Mesendoderm (in vitro differentiated cells): ENCODE measurements around the gene OSBPL10.

Experiments used
- DNase-seq: peaks from one replicate; pipeline ENCODE4 v3.0.0; 2013
- H2AK5ac ChIP-seq: 2 replicates; pipeline ENCODE4 v1.6.1; 2013; ENCODE audit warnings: low read length, inconsistent platforms
- H2BK120ac ChIP-seq: 2 replicates; pipeline ENCODE4 v1.6.1; 2013; ENCODE audit warnings: low read depth, mild to moderate bottlenecking, low read length, moderate library complexity, mixed read lengths
- H2BK15ac ChIP-seq: replicated peaks from 2 replicates; pipeline ENCODE4 v1.6.1; 2013; ENCODE audit warnings: low read depth, mild to moderate bottlenecking, moderate library complexity
- H2BK5ac ChIP-seq: 2 replicates; pipeline ENCODE4 v1.6.1; 2013; ENCODE audit warnings: low read length, inconsistent platforms
- H3K18ac ChIP-seq: 2 replicates; pipeline ENCODE4 v1.6.1; 2013; ENCODE audit warnings: mild to moderate bottlenecking, low read length, mixed read lengths
- H3K23ac ChIP-seq: one replicate; pipeline ENCODE4 v1.6.1; 2013; ENCODE audit warnings: low read length
- H3K27ac ChIP-seq: 2 replicates; pipeline ENCODE4 v1.5.1; 2013; ENCODE audit warnings: low read depth, mild to moderate bottlenecking, inconsistent platforms, low read length, moderate library complexity
- H3K27me3 ChIP-seq: 2 replicates; pipeline ENCODE4 v1.6.1; 2013; ENCODE audit warnings: low read length, control low read depth, mild to moderate bottlenecking, inconsistent platforms; ENCODE audit not compliant: insufficient read depth, poor library complexity
- H3K36me3 ChIP-seq: 2 replicates; pipeline ENCODE4 v1.6.1; 2013; ENCODE audit warnings: low read length, inconsistent platforms; ENCODE audit not compliant: control insufficient read depth, insufficient read depth
- H3K4ac ChIP-seq: one replicate; pipeline ENCODE4 v1.6.1; 2013; ENCODE audit warnings: low read depth, mild to moderate bottlenecking, low read length, moderate library complexity
- H3K4me1 ChIP-seq: 2 replicates; pipeline ENCODE4 v1.6.1; 2013; ENCODE audit warnings: low read depth, low read length, inconsistent platforms; ENCODE audit not compliant: control insufficient read depth
- H3K4me2 ChIP-seq: 2 replicates; pipeline ENCODE4 v1.6.1; 2013; ENCODE audit warnings: low read length
- H3K4me3 ChIP-seq: 2 replicates; pipeline ENCODE4 v1.5.1; 2013; ENCODE audit warnings: mild to moderate bottlenecking, low read length
- H3K56ac ChIP-seq: one replicate; pipeline ENCODE4 v1.6.1; 2013; ENCODE audit warnings: low read length
- H3K79me1 ChIP-seq: 2 replicates; pipeline ENCODE4 v1.6.1; 2013; ENCODE audit warnings: low read length, inconsistent platforms
- H3K79me2 ChIP-seq: 2 replicates; pipeline ENCODE4 v1.6.1; 2013; ENCODE audit warnings: mild to moderate bottlenecking, low read length; ENCODE audit not compliant: control insufficient read depth, insufficient read depth
- H3K9ac ChIP-seq: 2 replicates; pipeline ENCODE4 v1.6.1; 2013; ENCODE audit warnings: low read length, inconsistent platforms
- H4K5ac ChIP-seq: one replicate; pipeline ENCODE4 v1.6.1; 2013; ENCODE audit warnings: low read length
- H4K8ac ChIP-seq: one replicate; pipeline ENCODE4 v1.6.1; 2013; ENCODE audit warnings: low read depth, mild to moderate bottlenecking, control low read depth, low read length, moderate library complexity
- WGBS: extraction: QIAGEN DNeasy Blood & Tissue Kit; methylation state at CpG from one replicate; pipeline ENCODE4 v1.1.7; 2013; ENCODE audit warnings: low lambda C conversion rate, missing lambda C conversion rate; ENCODE audit not compliant: insufficient coverage; ENCODE audit errors: extremely low coverage; 5-methylcytosine and 5-hydroxymethylcytosine counted together

Gene OSBPL10

GRCh38 chr3:31832551-31832950 lies 148.5 kb downstream of the OSBPL10 start:
- H3K23ac ChIP-seq, result no peak overlapping the region
- no peak overlapping the region for H3K9ac ChIP-seq
- no peak overlapping the region for H4K8ac ChIP-seq
- peaks cover 5% of the 10 kb centered on the region for H3K4me1 ChIP-seq
- no CpG with 5 or more reads among the region's 5 CpGs for WGBS
- H2AK5ac ChIP-seq, result no peak overlapping the region
- H3K79me2 ChIP-seq, result no peaks in the 10 kb centered on the region
- no peak overlapping the region for H3K4me3 ChIP-seq
- H3K4me2 ChIP-seq, result no peak overlapping the region
- no peak overlapping the region for H4K5ac ChIP-seq
- H3K27me3 ChIP-seq, result no peaks in the 10 kb centered on the region
- H2BK120ac ChIP-seq, result no peak overlapping the region
- no peak overlapping the region for H3K27ac ChIP-seq
- no peak overlapping the region for H2BK15ac ChIP-seq
- no peak overlapping the region for H3K56ac ChIP-seq
- no peak overlapping the region for H3K18ac ChIP-seq
- H3K79me1 ChIP-seq, result no peaks in the 10 kb centered on the region
- DNase-seq, result peak; percentile 89
- H3K4ac ChIP-seq, result no peak overlapping the region
- no peaks in the 10 kb centered on the region for H3K36me3 ChIP-seq
- no peak overlapping the region for H2BK5ac ChIP-seq

DNA sequence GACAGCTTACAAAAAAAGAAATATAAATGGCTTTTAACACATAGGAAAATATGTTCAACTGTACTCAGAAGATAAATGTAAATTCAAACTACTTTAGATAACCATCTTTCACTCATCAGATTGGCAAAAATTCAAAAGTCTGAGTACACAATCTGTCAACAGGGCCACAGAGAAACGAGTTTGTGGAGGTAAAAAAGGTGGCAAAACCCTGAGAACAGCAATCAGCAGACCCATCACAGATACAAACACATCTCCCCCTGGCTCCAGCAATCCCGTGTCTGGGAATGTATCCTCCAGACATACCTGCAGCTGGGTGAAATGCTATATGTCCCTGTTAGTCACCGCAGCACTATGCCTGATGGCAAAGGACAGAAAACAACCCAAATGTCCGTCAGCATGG lies 149.5 kb downstream of the OSBPL10 start:
- Histone ChIP-seq H3K56ac (no peak overlapping the region), H4K8ac (no peak overlapping the region), H3K4me3 (no peak overlapping the region), H3K79me1 (no peaks in the 10 kb centered on the region), H2AK5ac (no peak overlapping the region), H3K27ac (no peak overlapping the region), H3K23ac (no peak overlapping the region), H4K5ac (no peak overlapping the region), H3K18ac (peak overlapping the region; percentile 80), H2BK15ac (no peak overlapping the region), H3K4ac (peak overlapping the region; percentile 28), H3K79me2 (no peaks in the 10 kb centered on the region), H3K27me3 (no peaks in the 10 kb centered on the region), H3K9ac (no peak overlapping the region), H2BK5ac (no peak overlapping the region), H3K36me3 (no peaks in the 10 kb centered on the region), H3K4me2 (no peak overlapping the region), H3K4me1 (peaks cover 5% of the 10 kb centered on the region), H2BK120ac (no peak overlapping the region)
- DNase-seq, result peak; percentile 52
- WGBS, result no CpG with 5 or more reads among the region's 4 CpGs

- Histone ChIP-seq H3K4ac (no peak overlapping the region), H2AK5ac (no peak overlapping the region), H3K9ac (no peak overlapping the region), H2BK15ac (no peak overlapping the region), H3K79me2 (no peaks in the 10 kb centered on the region), H3K36me3 (no peaks in the 10 kb centered on the region), H3K79me1 (no peaks in the 10 kb centered on the region), H2BK120ac (no peak overlapping the region), H3K27me3 (no peaks in the 10 kb centered on the region), H4K8ac (no peak overlapping the region), H4K5ac (no peak overlapping the region), H3K56ac (no peak overlapping the region), H2BK5ac (no peak overlapping the region), H3K23ac (no peak overlapping the region), H3K27ac (no peak overlapping the region), H3K4me1 (peaks cover 5% of the 10 kb centered on the region), H3K4me3 (no peak overlapping the region), H3K4me2 (no peak overlapping the region), H3K18ac (no peak overlapping the region)
- no CpG with 5 or more reads among the region's 17 CpGs for WGBS
- no peak for DNase-seq
These were observed 151.1 kb downstream of the OSBPL10 start for GRCh38 chr3:31829826-31830426.

GRCh38 chr3:31829010-31829409 lies 152.1 kb downstream of the OSBPL10 start:
- no peak overlapping the region for H3K4me2 ChIP-seq
- DNase-seq, result no peak
- no peak overlapping the region for H2BK5ac ChIP-seq
- H3K79me1 ChIP-seq, result no peaks in the 10 kb centered on the region
- no peak overlapping the region for H3K9ac ChIP-seq
- H2BK15ac ChIP-seq, result no peak overlapping the region
- H3K4me1 ChIP-seq, result peaks cover 5% of the 10 kb centered on the region
- no peaks in the 10 kb centered on the region for H3K36me3 ChIP-seq
- H3K4ac ChIP-seq, result no peak overlapping the region
- H3K56ac ChIP-seq, result no peak overlapping the region
- H2BK120ac ChIP-seq, result no peak overlapping the region
- no CpG with 5 or more reads among the region's 6 CpGs for WGBS
- H3K23ac ChIP-seq, result no peak overlapping the region
- no peak overlapping the region for H3K18ac ChIP-seq
- no peaks in the 10 kb centered on the region for H3K27me3 ChIP-seq
- no peak overlapping the region for H2AK5ac ChIP-seq
- no peak overlapping the region for H3K27ac ChIP-seq
- H3K4me3 ChIP-seq, result no peak overlapping the region
- no peaks in the 10 kb centered on the region for H3K79me2 ChIP-seq
- H4K8ac ChIP-seq, result no peak overlapping the region
- no peak overlapping the region for H4K5ac ChIP-seq

DNA sequence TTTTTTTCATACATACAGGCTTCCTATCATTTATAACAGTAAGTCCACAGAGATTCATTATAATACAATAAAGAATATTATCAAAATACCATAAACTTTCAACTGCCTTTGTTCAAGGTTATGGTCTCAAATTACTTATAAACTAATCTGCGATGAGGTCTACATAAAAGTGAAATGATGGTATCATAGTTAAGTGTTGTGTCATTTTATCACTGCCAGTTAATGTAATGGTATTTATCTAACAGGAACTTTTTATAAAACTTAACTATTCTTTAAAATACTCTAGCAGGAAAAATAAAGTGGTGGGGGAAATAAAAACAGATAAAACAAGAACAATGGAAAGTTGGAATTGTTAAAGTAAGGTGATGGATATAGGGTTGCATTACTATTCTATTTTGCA lies 153.1 kb downstream of the OSBPL10 start:
- H4K5ac ChIP-seq, result no peak overlapping the region
- H3K27ac ChIP-seq, result no peak overlapping the region
- H2BK5ac ChIP-seq, result no peak overlapping the region
- no peak overlapping the region for H3K56ac ChIP-seq
- H4K8ac ChIP-seq, result no peak overlapping the region
- no peak overlapping the region for H3K4me3 ChIP-seq
- H2AK5ac ChIP-seq, result no peak overlapping the region
- H3K27me3 ChIP-seq, result no peaks in the 10 kb centered on the region
- H3K4ac ChIP-seq, result no peak overlapping the region
- peaks cover 5% of the 10 kb centered on the region for H3K4me1 ChIP-seq
- no peak overlapping the region for H2BK120ac ChIP-seq
- H3K18ac ChIP-seq, result no peak overlapping the region
- H3K4me2 ChIP-seq, result no peak overlapping the region
- no peaks in the 10 kb centered on the region for H3K36me3 ChIP-seq
- no peak overlapping the region for H3K23ac ChIP-seq
- H3K9ac ChIP-seq, result no peak overlapping the region
- WGBS, result no CpG with 5 or more reads among the region's 1 CpG
- no peaks in the 10 kb centered on the region for H3K79me2 ChIP-seq
- no peaks in the 10 kb centered on the region for H3K79me1 ChIP-seq
- DNase-seq, result no peak
- H2BK15ac ChIP-seq, result no peak overlapping the region

DNA sequence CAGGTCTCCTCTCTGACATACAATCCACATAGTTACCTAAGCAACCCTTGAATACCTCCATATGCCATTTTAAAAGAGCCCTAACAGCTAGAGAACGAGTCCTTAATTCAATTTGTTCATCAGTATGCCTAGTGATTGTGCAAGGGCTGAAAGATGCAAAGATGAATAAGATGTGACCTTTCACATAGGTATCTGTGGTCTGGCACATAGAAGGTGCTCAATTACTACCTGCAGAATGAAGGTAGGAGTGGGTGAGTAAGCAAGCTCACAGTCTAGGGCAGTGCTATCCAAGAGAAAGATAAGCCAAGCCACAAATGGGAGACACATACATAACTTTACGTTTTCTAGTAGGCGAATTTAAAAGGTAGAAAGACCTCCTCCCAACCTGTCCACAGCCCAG lies 157.9 kb downstream of the OSBPL10 start:
- no peak for DNase-seq
- H3K36me3 ChIP-seq, result no peaks in the 10 kb centered on the region
- no CpG with 5 or more reads among the region's 3 CpGs for WGBS
- no peak overlapping the region for H3K4me3 ChIP-seq
- H3K4ac ChIP-seq, result no peak overlapping the region
- no peak overlapping the region for H2BK5ac ChIP-seq
- H2AK5ac ChIP-seq, result no peak overlapping the region
- no peak overlapping the region for H2BK15ac ChIP-seq
- H3K27ac ChIP-seq, result no peak overlapping the region
- H3K79me2 ChIP-seq, result no peaks in the 10 kb centered on the region
- H3K27me3 ChIP-seq, result no peaks in the 10 kb centered on the region
- H4K8ac ChIP-seq, result no peak overlapping the region
- H3K4me1 ChIP-seq, result no peaks in the 10 kb centered on the region
- no peak overlapping the region for H3K23ac ChIP-seq
- H3K18ac ChIP-seq, result no peak overlapping the region
- H2BK120ac ChIP-seq, result no peak overlapping the region
- H3K4me2 ChIP-seq, result no peak overlapping the region
- no peak overlapping the region for H4K5ac ChIP-seq
- H3K56ac ChIP-seq, result no peak overlapping the region
- no peaks in the 10 kb centered on the region for H3K79me1 ChIP-seq
- H3K9ac ChIP-seq, result no peak overlapping the region
